Fibroblast of villous mesenchyme (primary cell): ENCODE measurements around the gene NRARP. TPM values are rescaled to one million over a fixed set of nuclear protein-coding genes. Genes with fewer than 3 reads are reported as not detected.
"Not testable (repeated sequence)": the region's sequence is repeated elsewhere in the genome, so short reads cannot be mapped to it uniquely, and the experiment has no call there.

Experiments used
- DNase-seq: peaks from one replicate; pipeline ENCODE4 v3.0.0-alpha.2; 2010; ENCODE audit warnings: low read depth
- H3K4me3 ChIP-seq: 2 replicates; pipeline ENCODE4 v1.5.1; 2011; ENCODE audit warnings: low read depth, mild to moderate bottlenecking, low read length
- total RNA-seq: library from RNA; depleted of rRNA; stranded (reverse); fragments of >200 nt; gene quantifications from 2 replicates; pipeline ENCODE4 v1.2.3, GENCODE V29; 2012
- TF ChIP-seq, protein P1 (sequence below): IDR thresholded peaks from 2 replicates; pipeline ENCODE4 v1.5.1; 2012; ENCODE audit warnings: low read depth, mild to moderate bottlenecking, low read length; ENCODE audit not compliant: insufficient read depth

The NRARP gene
- total RNA-seq, 1 donor, result under 0.01 TPM

DNA sequence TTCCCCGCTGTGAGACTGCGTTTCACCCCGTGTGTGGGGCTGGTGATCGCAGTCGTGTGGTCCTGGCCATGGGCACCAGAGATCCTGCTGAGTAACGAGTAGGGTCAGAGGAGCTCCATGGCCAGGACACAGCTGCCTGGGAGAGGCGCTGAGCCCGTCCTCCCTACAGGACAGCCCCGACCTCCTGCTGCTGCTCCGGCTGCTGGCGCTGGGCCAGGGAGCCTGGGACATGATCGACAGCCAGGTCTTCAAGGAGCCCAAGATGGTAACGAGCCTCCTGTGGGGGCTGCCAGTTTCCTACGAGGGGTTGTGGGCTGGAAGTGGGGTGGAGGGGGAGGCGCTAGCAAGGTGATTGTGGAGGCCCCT is 35.9 kb downstream of the NRARP start:
- TF ChIP-seq, protein P1, sequence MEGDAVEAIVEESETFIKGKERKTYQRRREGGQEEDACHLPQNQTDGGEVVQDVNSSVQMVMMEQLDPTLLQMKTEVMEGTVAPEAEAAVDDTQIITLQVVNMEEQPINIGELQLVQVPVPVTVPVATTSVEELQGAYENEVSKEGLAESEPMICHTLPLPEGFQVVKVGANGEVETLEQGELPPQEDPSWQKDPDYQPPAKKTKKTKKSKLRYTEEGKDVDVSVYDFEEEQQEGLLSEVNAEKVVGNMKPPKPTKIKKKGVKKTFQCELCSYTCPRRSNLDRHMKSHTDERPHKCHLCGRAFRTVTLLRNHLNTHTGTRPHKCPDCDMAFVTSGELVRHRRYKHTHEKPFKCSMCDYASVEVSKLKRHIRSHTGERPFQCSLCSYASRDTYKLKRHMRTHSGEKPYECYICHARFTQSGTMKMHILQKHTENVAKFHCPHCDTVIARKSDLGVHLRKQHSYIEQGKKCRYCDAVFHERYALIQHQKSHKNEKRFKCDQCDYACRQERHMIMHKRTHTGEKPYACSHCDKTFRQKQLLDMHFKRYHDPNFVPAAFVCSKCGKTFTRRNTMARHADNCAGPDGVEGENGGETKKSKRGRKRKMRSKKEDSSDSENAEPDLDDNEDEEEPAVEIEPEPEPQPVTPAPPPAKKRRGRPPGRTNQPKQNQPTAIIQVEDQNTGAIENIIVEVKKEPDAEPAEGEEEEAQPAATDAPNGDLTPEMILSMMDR, result no peak
- H3K4me3 ChIP-seq, result no peak overlapping the region
- no peak for DNase-seq

DNA sequence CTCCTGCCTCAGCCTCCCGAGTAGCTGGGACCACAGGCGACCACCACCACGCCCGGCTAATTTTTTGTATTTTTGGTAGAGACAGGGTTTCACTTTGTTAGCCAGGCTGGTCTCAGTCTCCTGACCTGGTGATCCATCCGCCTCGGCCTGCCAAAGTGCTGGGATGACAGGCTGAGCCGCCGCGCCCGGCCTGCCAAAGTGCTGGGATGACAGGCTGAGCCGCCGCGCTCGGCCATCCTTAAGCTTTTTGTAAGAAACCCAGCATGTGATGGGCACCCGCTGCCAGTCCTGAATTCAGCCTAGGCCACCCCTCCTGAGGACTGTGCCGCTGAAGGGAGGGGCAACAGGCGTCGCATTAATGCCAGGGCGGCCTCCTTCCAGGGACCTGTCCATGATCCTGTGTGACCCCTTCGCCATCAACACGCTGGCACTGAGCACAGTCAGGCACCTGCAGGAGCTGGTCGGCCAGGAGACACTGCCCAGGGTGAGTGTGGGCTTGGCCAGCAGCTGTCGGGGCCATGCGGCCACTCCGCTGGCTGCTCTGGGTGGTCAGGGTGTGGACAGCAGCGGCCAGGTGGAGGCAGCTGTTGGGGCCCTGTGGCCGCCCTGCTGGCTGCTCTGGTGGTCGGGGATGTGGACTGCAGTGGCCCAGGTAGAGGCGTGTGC is 36.4 kb downstream of the NRARP start:
- TF ChIP-seq, protein P1, result no peak
- DNase-seq, result no peak

DNA sequence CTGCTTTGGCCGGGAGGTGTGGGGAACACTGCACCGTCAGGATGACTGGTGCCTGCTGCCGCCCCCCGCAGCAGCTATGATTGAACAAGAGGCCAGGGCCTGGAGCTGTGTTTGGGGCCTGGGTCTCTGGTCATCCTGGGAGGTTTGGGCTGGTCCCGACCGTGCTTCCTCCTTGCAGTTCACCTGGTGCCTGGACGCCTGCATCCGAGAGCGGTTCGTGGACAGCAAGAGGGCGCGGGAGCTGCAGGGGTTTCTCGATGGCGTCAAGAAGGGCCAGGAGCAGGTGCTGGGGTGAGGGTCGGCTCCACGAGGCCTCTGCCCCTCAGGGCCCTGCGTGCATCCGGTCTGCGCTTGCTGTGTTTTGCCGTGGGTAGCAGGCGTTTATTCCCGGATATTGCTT is 38.0 kb downstream of the NRARP start:
- TF ChIP-seq, protein P1, result no peak
- no peak overlapping the region for H3K4me3 ChIP-seq
- no peak for DNase-seq

More for the DNA sequence above, 36.4 kb downstream of the NRARP start:
- H3K4me3 ChIP-seq, result no peak overlapping the region

DNA sequence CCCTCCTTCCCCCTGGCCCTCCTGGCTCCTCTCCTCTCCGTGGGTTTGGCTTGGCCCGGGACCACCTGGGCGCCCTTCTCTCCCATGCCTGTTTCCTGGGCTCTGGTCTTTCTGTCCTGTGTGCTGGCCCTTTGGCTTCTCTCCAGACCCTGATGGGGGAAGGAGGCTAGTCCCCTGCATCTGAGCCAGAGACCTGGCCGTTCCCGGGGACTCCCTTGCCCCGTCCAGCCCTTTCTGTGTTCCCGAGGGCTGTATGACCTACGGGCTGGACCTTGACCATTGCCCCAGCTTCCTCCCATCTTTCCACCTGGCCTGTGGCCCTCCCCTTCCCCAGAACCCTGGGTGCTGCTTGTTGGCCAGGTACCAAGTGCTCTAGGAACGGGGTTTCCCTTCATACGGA is 38.6 kb downstream of the NRARP start:
- no peak for DNase-seq
- no peak overlapping the region for H3K4me3 ChIP-seq
- TF ChIP-seq, protein P1, result no peak

DNA sequence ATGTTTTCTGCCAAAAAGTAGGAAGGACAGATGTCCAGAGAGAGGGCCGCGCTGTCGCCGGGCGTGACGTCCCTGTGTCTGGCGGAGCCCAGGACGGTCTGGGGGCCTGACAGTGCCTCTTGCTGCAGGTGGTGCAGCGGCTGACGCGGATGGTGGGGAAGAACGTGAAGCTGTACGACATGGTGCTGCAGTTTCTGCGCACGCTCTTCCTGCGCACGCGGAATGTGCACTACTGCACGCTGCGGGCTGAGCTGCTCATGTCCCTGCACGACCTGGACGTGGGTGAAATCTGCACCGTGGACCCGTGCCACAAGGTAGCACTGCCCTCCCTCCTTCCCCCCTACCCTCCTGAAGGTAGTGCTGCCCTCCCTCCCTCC is 39.2 kb downstream of the NRARP start:
- H3K4me3 ChIP-seq, result no peak overlapping the region
- no peak for DNase-seq
- TF ChIP-seq, protein P1, result no peak

DNA sequence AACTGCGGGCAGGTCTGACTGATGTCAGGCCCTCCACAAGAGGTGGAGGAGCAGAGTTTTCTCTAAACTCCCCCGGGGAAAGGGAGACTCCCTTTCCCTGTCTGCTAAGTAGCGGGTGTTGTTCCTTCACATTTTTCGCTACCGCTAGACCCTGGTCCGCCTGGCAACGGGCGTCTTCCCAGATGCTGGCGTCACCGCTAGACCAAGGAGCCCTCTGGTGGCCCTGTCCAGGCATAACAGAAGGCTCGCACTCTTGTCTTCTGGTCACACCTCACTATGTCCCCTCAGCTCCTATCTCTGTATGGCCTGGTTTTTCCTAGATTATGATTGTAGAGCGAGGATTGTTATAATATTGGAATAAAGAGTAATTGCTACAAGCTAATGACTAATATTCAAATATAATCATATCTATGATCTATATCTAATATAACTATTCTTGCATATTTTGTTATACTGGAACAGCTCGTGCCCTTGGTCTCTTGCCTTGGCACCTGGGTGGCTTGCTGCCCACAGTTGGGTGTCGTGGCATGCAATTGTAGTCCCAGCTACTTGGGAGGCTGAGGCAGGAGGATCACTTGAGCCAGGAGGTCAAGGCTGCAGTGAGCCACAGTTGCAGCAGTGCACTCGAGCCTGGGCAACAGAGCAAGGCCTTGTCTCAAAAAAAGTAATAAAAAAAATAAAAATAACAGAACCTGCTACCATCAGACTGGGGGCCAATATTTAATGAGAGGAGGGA is 39.7 kb downstream of the NRARP start:
- H3K4me3 ChIP-seq, result not testable (repeated sequence)
- peak; percentile 56 for DNase-seq
- TF ChIP-seq, protein P1, result peak; percentile 56
